NCI-H128 (cell line): ENCODE data around the gene MVP.

Experiments
- DNase-seq: peaks from one replicate; lab custom pipeline; 2025; ENCODE audit not compliant: unreplicated experiment; lab: John Stamatoyannopoulos, UW

The MVP gene

GRCh38 chr16:29841631-29842030, 21.4 kb downstream of the MVP start:
- DNase-seq = no peak

DNA sequence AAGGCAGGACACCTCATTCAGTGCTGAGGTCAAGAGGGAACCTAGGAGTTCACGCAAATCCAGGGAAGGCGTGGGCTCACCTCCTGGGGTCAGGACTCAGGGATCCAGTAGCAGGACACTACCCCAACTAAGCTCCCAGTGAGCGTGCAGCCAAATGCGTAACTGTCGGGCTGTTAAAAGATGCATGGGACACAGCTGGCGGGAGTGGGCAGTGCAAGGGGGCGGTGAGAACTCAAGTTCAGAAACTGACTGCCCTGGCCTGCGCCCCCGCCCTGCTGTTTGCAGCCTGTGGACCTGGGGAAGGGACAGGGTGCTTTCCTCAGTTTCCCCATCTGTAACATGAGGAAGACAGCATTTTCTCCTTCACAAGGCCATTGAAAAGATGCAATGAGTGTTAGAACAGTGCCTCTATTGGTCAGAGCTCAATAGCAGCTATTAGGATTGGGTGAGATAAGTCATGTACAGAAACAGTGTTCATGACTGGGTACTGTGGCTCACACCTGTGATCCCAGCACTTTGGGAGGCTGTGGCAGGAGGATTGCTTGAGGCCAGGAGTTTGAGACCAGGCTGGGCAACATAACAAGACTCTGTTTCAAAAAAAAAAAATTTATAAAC, 22.6 kb downstream of the MVP start:
- DNase-seq = no peak

DNA sequence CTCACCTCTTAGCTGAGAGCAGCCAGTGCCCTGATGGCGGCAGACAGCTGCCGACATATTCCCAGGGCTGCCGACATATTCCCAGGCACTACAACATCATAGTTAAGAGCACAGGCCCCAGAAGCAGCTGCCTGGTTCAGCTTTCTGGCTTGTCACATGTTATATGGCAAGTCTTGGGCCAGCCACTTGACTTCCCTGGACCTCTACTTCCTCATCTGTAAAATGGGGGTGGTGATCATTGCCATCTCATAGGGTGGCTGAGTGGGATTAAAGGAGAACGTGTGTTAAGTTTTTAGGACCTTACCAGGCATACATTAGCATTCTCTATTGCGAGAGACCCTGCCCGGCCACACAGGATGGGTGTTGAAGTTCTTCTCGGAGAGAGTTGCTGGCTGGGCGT, 23.7 kb downstream of the MVP start:
- no peak for DNase-seq

GRCh38 chr16:29844575-29845331, 24.5 kb downstream of the MVP start:
- DNase-seq = no peak

- DNase-seq = no peak
Observed at GRCh38 chr16:29845656-29846055, 25.4 kb downstream of the MVP start.

DNA sequence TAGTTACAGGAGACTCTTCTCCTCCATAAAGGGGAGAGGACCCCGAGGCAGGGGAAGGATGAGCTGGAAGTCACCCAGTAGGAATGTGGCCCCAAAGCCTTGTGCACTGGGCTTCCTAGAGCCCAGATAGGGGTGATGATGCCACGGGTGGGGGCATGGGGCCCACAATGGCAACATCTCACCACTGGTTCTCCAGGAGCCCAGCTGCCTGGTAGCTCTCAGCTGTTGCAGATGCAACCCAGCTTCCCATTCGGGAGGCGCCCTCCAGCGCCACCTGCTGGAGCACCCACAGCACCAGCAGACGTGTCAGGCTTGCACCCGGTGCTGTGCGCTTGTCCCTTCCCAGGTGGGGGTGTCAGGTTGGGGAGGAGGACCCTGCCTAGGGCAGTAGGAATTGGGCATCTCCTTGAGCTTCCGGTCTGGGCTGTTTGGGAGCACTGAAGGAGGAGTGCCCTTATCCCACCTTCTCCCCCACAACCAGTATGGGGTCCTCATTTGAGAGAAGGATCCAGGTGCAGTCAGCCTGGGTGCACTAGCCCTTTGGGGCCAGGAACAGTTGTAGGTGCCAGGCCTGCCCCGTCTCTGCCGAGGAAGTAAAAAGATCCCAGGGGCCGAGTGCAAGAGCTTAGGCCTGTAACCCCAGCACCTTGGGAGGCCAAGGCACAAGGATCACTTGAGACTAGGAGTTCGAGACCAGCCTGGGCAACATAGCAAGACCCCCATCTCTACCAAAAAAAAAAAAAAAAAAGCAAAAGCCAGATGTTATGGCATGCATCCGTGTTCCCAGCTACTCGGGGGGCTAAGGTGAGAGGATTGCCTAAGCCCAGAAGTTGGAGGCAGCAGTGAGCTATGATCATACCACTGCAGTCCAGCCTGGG, 28.4 kb downstream of the MVP start:
- DNase-seq = no peak

DNA sequence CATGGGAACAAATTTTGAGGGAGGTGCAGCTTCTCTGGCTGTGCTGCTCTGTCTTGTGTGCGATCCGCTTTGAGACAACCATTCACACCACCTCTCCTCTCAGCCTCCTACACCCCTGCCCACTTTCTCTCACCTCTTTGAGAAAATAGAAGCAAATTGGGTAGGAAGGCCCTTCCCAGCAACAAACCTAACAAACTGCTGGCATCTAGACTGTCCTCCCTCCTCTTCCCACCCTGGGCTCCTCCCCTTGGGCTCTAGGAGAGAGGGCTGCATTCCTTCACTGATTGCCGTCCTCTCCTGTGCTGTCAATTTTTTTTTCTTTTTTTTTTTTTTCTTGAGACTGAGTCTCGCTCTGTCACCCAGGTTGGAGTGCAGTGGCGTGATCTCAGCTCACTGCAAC, 29.2 kb downstream of the MVP start:
- no peak for DNase-seq

GRCh38 chr16:29850998-29851397, 30.7 kb downstream of the MVP start:
- no peak for DNase-seq

DNA sequence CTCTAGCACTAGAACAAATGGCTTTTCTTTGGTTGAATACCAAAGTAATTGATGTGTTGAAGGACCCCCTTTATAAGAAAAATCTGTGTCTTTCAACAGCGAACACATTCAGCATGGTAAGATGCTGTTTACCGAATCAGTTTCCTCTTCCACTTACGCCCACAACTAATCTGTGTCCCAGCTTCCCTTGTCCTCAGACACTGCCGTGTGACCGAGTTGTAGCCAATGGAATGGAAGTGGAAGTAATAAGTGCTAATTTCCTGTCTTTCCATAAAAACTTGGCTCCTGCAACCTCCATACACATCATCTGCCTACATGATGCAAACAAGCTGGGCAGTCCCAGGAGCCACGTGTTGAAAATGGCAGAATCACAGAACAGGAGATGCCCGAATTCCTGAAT, 32.4 kb downstream of the MVP start:
- DNase-seq = no peak

GRCh38 chr16:29854520-29855100, 34.3 kb downstream of the MVP start:
- DNase-seq = no peak

DNA sequence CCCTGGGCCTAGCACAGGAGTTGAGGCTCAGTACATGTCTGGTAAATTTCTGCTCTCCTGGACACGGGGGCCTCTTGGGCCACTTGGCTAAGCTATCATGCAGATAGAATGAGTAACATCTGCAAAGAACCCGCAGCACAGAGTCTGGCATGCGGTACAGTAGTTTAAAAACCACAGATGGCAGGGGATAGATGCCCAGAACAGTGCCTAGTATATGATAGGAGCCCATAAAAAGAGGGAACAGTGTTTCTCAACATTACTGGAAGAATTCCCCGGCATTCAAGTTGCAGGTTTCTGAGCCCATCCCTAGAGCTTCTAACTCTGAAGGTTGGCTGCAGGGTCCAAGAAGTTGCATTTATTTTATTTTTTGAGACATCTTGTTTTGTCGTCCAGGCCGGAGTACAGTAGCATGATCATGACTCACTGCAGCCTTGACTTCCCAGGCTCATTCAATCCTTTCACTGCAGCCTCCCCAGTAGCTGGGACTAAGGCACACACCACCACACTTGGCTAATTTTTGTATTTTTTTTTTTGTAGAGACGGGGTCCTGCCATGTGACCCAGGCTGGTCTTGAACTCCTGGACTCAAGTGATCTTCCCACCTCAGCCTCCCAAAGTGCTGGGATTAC, 37.0 kb downstream of the MVP start:
- no peak for DNase-seq

DNA sequence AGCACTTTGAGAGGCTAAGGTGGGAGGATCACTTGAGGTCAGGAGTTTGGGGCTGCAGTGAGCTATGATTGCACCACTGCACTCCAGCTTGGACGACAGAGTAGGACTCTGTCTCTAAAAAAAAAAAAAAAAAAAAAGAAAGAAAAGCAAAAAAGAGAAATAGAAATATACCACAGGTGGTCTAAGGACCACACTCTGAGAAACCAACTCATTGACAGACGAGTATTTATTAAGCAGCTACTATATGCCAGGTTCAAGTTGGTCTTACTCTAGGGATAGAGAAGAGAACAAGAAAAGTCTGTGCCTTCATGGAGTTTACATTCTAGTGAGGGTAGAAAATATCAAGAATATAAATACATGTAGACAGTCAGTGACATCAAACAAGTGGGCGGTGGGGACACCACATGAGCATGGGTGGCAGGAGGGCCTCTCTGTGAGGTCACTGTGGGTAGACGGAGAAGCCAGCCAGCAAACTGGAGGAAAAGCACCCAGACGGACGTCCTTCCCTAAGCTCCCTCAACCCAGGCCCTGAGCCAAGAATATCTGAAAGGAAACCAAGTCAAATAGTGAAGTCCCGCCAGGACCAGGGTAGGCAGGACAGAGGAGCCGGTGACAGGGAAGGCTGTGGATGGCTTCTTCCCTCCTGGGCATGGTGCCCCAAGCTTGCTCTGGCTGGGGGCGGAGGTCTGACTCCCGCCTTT, 38.0 kb downstream of the MVP start:
- no peak for DNase-seq

GRCh38 chr16:29858974-29859373, 38.7 kb downstream of the MVP start:
- DNase-seq = no peak

- no peak for DNase-seq
Observed at GRCh38 chr16:29860218-29860617, 40.0 kb downstream of the MVP start.

DNA sequence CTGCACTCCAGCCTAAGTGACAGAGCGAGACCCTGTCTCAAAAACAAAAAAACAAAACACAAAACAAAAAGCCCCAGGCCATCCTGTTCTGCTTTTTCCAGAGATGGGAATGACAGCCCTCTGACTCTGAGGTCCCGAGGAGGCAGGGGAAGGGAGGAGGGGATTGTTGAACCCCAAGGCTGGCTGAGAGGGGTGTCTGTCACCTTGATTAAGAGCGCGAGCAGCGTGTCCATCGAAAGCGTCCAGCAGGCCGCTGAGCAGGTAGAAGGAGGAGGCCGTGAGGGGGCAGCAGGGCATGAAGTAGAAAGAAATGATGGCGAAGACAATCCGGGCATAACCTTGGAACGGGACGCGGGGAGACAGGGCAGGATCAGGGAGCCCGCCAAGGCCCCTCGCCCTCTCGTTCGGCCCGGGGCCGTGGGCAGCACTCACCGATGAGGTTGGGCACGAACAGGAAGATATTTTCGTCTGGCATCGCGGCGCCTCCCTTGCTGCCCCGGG, 42.2 kb downstream of the MVP start:
- no peak for DNase-seq

DNA sequence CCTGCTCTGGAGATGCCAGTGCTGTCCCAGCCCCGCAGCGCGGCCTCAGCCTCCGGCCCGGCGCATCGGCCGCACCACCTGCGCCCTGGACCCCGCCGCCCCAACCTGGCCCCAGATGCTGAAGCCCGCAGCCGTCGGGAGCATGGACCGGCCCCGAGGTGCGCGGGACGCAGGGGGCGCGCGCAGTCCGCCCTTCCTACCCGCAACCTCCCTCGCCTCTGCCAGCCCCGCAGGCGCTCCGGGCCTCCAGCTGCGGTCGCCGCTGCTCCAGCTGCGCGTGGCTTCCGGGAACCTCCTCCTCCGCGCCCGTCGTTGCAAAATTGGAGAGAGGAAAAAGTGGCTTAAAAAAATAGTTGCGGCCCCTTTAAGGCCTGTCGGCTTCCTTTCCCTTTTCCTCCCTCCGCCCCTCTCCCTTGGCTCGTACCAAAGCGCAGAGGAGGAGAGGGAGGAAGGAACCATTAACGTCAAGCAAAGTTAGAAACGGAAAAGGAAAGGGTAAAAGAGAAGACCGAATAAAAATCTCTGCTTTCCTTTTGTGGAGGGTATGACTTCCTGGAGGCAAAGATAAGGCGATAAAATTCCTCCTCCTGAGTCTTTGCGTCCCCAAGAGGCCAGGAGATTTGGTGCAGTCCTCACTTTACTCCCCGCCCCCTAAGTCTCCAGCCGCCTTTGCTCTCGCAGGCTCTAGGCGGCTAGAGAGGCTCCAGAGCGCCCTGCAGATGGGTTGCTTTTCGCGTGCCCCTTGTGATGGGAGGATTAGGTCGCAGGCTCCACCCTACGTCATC, 42.8 kb downstream of the MVP start, which contains the start of gene CDIPT:
TSS of gene CDIPT (minus strand) at position 343 of the 785 bp plus-strand sequence. CDS start 369 bp downstream, outside the sequence.
- DNase-seq = peak; percentile 94

DNA sequence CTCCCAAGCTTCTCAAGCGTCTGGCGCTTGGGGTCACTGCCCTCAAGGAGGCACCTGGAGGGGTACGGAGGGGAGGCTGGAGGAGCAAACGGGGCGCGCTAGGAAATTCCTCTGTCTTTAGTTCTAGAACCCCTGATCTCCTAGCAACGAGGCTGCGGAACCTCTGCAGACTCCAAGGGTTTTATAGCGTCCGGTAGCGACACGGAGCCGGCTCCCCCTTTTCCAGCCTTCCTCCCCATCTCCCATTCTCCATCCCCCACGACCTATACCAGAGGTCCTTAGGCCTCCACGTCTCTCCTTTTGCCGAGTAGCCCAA, 43.4 kb downstream of the MVP start:
- DNase-seq = no peak

DNA sequence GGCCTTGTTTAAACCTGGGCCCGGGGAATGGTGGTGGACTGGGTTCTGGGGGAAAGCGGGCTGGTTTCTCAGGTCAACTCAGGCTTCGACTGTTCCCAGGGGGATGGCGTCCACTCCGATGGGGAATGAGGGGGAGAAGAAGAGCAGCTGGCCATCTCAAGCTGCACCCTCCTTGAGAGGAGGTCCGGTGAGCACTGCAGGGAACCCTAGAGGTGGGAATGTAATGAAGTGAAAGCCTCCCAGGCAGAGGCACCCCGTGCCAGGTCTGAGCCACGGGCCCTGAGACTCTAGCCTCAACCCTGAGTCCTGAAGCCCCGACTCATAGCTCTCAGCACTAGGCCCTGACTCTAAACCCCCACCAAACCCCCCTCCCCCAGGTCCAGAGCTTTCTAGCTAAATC, 43.9 kb downstream of the MVP start:
- DNase-seq = no peak

GRCh38 chr16:29868396-29869009, 48.2 kb downstream of the MVP start:
- DNase-seq = no peak
